H1 (cell line): Measurements from ENCODE around the gene DDR1. TPM values are rescaled to one million over a fixed set of nuclear protein-coding genes. Genes with fewer than 3 reads are reported as not detected.

Experiments
- CHD1 ChIP-seq: IDR thresholded peaks from 2 replicates; pipeline ENCODE4 v1.6.1; 2012; ENCODE audit warnings: low read depth, low read length, improper control_type of control experiment
- CHD2 ChIP-seq: IDR thresholded peaks from 2 replicates; pipeline ENCODE4 v1.6.1; 2012; ENCODE audit warnings: low read length, improper control_type of control experiment
- CHD7 ChIP-seq: fragments of 300-600 bp; sonication (generic); IDR thresholded peaks from 2 replicates; pipeline ENCODE4 v1.7.1; 2012; ENCODE audit warnings: low read length, moderate library complexity, mild to moderate bottlenecking, inconsistent platforms; ENCODE audit not compliant: insufficient replicate concordance
- EGR1 ChIP-seq: IDR thresholded peaks from 2 replicates; pipeline ENCODE4 v1.6.1; 2011; ENCODE audit warnings: low read depth, low read length, borderline replicate concordance
- FOSL1 ChIP-seq: IDR thresholded peaks from 2 replicates; pipeline ENCODE4 v1.6.1; 2011; ENCODE audit warnings: mild to moderate bottlenecking, low read depth, low read length, moderate library complexity; ENCODE audit not compliant: insufficient read depth
- HDAC6 ChIP-seq: IDR thresholded peaks from one replicate; pipeline ENCODE4 v1.7.1; 2012; ENCODE audit warnings: low read depth, mild to moderate bottlenecking, inconsistent platforms, low read length, moderate library complexity
- KDM4A ChIP-seq: IDR thresholded peaks from one replicate; pipeline ENCODE4 v1.7.1; 2012; ENCODE audit warnings: low read depth, mild to moderate bottlenecking, moderate library complexity, low read length, inconsistent platforms; ENCODE audit not compliant: severe bottlenecking
- MAX ChIP-seq: IDR thresholded peaks from 2 replicates; pipeline ENCODE4 v1.6.1; 2012; ENCODE audit warnings: inconsistent platforms
- SAP30 ChIP-seq: fragments of 300-600 bp; sonication (generic); IDR thresholded peaks from 2 replicates; pipeline ENCODE4 v1.7.1; 2012; ENCODE audit warnings: low read length, moderate library complexity, mild to moderate bottlenecking, inconsistent platforms; ENCODE audit not compliant: insufficient read depth, insufficient replicate concordance
- SP1 ChIP-seq: IDR thresholded peaks from 2 replicates; pipeline ENCODE4 v1.6.1; 2011; ENCODE audit warnings: low read depth, low read length
- SRF ChIP-seq: IDR thresholded peaks from 2 replicates; pipeline ENCODE4 v1.6.1; 2011; ENCODE audit warnings: mild to moderate bottlenecking, low read depth, low read length, moderate library complexity
- TEAD4 ChIP-seq: IDR thresholded peaks from 2 replicates; pipeline ENCODE4 v1.6.1; 2012; ENCODE audit warnings: low read depth, low read length, inconsistent platforms, mixed read lengths
- polyA plus RNA-seq, 7 experiments: library from polyadenylated mRNA; depleted of rRNA in 3 of 7; stranded (reverse) in 5 of 7; unstranded in 2 of 7; fragments of >200 nt in 5 of 7; fragments of 200-250 nt in 2 of 7; gene quantifications; 1 replicate in 5 of 7; 2 replicates in 1 of 7; 4 replicates in 1 of 7; pipeline versions ENCODE4 v1.2.1 to v1.2.3, GENCODE V29; 2011 to 2013; ENCODE audit warnings: missing spikeins in 2 of 7, mixed read lengths in 2 of 7
- total RNA-seq: library from RNA; stranded (reverse); fragmentation: NEBNext Ultra II Directional; extraction: Animal tissue kit (Norgen Biotek cat#: 25700); gene quantifications from 2 replicates; pipeline ENCODE4 v1.2.1, GENCODE V29; 2021

The DDR1 gene
- total and polyA plus RNA-seq, 2 of the 8 experiments (the other 6 are each of a cell fraction or from before 2014, with no cell fraction given), result 99.4 to 181 TPM

GRCh38 chr6:30845183-30845582 lies 39.1 kb upstream of the DDR1 start (continued):
- TF ChIP-seq CHD2, result no peak
- no peak for TF ChIP-seq SRF
- TF ChIP-seq FOSL1, result no peak
- no peak for TF ChIP-seq CHD1
- no peak for TF ChIP-seq SAP30
- TF ChIP-seq EGR1, result peak; percentile 30; the same call in 1 of the 2 replicates
- TF ChIP-seq SP1, result no peak
- TF ChIP-seq KDM4A, result no peak
- 0 out of 2 replicates have a peak, but pooled peaks have one; percentile 25 for TF ChIP-seq TEAD4
- no peak for TF ChIP-seq HDAC6
- TF ChIP-seq MAX, result peak; percentile 99
- no peak for TF ChIP-seq CHD7
